Measurements from ENCODE around the gene ITPR1.
A peak's percentile ranks its signal among the peaks of the same experiment; 100 is the strongest.

Gene ITPR1

DNA sequence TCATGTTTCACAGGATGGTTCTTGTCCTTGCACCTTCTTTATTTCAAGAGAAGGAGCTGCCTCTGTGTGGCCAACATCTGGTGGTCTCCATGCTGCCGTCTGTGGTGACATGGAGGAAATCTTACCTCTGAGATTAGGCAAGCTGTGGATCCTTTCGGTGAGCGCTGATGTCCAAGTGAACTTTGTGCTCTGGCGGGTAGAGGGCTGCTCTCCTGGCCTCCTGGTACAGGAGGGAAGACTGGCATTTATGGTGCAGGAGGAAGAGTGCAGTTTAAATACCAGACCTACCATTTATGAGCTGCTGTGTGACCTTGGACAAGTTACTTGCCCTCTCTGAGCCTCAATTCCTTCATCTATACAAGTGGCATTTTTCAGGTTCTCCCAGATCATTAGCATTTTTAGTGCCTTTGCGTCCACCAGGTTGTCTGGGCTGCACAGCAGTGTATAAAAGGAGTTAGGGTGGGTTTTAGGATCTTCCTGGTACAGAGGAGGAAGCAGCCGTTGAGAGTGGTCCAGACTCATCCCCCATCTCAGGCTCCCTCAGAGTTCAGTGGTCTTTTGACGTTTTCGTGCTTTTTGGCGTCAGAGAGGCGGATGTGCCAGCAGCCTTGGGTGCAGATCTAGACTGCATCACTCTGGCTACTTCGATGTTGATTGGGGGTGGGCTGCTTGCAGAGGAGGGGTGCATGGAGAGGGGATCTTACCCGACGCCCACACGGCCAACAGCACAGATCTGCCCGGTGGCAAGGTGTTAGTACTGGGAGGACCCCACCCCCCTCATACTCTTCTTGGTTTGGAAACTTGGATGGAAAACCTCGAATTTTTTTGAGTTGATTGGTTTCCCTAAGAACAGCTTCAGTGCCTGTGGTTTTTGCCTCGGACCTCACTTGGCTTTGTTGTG is 162.2 kb downstream of the ITPR1 start:
- DNase-seq, result no peak

DNA sequence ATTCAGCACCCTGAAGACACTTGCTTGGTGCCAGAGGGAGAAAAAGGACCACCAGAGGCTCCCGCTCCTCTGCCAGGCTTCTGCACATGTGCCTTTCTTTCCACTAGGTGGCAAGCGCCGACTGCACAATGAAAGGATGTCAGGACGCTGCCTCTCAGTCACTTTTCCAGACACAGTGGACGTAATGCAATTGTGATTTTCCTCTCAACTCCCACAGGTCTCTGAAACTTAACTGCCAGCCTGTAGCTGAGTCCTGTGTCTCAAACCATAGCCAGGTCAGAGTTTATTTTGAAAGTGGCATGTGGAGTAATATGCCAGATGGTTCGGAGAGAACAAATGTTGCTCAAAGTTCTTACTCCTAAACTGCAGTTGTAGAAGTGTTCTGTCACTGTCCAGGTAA is 162.9 kb downstream of the ITPR1 start:
- DNase-seq, result peak; percentile 54

DNA sequence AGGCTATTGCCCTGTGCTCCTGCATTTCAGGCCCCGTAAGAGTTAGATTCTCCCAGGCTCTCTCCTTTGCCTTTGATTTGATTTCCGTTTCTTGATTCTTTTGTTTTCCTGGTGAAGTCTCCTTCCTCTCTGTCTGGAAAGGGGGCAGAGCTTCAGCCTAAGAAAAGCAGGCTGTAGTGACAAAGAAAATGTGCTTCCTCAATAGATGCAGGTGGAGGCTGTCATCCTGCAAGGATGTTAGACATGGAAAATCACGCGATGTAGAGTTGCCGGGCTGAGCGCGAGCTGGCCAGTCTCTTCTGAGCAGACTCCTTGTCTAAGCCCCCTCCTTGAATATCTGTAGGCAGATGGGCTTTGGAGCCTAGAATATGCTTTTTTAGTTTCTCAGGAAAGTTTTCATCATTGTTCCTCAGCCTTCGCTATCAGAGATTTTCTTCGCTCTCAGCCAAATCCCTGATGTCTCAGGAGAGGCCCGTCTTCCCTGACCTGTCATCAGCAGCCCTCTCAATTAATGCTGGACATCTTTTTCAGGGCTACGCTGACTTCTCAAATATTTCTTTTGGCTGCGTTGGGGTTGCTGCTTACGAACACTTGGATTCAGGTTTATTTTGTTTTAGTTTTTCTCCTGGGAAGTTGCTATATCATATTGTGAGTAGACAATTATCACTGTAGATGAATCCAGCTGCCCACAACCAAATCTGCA is 163.6 kb downstream of the ITPR1 start:
- no peak for DNase-seq

DNA sequence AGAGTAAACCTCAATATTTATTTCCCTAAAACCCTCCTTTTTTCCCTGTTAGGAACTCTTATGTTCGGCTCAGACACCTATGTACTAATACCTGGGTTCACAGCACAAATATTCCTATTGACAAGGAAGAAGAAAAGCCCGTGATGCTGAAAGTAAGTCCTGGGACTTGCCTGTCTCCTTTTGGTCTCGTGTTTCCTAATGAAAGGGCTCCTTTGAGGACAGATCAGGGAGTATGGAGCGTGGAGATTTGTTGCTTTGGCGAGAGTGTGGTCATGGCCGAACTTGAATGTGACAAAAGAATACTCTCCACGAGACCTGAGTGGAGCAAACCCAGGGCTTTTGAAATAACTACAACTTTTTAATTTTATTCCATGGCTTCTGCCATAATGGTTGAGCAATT is 167.8 kb downstream of the ITPR1 start:
- DNase-seq, result no peak

DNA sequence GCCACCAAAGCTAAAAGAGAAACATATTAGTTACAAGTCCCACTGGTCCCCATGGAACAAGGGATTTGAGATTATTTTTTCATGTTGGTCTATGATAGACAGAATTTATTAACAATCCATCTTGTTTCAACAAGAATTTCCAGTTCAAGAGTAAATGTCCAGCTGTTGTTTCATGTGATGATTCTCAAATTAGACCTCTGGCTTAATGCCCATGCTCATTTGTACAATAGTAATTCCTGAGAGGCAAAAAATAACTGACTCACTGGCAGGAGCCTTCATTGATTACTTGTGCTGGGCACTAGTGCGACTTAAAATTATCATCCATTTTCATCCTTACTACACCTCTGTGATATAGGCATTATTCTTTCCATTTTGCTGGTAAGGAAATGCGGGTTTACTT is 171.3 kb downstream of the ITPR1 start:
- DNase-seq, result no peak

DNA sequence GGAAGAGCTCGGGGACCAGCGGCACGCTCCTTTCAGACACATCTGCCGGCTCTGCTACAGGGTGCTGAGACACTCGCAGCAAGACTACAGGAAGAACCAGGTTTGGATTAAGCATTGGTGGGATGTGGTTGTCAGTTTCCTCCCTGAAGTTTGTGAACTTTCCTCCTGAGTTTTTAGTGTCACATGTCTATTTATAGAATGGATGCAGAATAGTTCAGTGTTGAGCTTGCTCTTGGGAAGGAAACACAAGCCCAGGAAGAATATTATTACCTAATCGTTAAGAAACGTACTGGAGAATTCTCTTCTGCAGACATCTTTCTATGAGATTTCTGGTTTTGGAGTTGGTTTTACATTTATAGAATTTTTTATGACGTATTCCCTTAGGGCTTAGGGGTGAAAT is 172.0 kb downstream of the ITPR1 start:
- no peak for DNase-seq

DNA sequence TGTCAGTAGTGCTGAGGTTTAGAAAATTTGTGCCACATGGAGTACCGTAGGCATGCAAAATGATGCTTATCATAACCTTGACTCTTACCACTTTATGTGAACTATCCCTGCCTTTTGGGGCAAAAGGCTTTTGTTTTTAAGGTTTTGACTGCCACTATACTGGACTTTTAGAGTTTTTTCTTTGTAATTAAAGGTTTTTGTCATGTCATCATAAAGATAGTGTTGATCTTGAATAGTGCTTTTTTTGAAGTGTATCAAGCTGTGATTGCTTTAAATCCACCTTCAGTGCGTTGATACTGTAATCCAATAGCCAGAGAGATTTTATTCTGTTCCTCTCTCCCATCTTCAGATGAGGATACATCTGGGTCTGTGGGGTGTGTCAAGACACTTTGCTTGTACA is 172.9 kb downstream of the ITPR1 start:
- no peak for DNase-seq

DNA sequence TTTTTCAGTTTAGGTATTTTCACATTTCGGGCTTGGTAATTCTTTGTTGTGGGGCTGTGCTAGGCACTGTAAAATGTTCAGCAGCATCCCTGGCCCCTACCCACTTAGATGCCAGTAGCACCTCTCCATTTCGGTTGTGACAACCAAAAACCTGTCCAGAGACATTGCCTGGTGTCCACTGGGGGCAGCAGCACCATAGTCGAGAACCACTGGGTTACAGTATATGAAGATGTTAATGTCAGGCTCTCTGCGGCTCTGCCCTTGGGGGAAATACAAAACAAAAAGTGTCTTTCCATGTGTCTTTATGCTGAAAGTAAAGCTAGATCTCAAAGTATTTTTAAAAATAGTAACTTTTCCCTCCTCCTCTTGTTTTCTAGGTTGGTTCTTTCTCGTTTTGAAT is 177.2 kb downstream of the ITPR1 start:
- DNase-seq, result no peak

DNA sequence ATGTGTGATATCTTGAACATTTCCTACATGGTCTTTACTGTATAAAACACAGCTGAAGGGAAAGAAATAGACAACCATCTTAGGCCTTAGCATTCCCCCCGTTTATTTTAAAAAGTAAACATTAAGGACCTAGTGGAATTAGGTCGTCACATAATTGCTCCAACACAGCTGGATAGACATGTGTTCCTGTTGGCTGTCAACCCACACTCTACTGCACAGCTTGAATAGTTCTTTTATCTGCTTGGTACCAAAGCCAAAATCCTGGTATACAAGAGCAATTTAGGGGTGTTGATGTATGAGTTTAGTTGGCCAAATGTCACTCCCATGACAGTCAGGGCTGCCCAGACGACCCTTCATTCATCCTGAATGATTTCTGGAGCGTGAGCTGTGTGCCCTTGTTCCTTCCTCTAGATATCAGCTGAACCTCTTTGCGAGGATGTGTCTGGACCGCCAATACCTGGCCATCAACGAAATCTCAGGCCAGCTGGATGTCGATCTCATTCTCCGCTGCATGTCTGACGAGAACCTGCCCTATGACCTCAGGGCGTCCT is 179.7 kb downstream of the ITPR1 start:
- DNase-seq, result no peak

DNA sequence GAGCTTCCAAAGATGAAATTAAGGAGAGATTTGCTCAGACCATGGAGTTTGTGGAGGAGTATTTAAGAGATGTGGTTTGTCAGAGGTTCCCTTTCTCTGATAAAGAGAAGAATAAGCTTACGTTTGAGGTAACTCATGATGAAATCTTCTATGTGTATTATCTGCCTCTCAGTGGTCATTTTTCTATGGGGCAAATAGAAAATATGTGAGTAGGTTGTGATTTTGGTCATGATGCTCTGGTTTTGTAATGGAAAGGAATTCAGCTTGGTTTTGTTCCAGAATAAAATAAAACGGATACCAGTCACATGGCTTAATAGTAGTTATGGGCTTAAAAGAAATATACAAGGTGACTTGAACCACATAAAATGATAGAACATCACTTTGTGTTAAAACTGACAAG is 181.1 kb downstream of the ITPR1 start:
- DNase-seq, result no peak

DNA sequence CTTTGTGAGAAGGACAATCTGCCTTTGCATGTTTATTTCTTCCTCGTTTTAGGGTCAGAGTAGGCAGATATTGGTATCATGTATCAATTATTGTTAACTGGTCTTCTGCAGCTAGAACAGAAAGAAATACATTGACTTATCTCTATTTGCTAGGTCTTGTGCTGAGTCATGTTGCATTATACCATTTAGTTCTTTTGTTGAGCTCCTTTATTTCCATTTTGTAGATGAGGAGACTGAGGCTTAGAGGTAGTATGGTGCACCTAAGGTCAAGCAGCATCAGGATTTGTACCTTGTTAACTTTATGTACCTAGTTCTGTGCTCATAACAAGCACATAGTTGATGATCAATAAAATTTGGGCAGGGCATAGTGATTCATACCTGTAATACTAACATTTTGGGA is 182.6 kb downstream of the ITPR1 start:
- no peak for DNase-seq

DNA sequence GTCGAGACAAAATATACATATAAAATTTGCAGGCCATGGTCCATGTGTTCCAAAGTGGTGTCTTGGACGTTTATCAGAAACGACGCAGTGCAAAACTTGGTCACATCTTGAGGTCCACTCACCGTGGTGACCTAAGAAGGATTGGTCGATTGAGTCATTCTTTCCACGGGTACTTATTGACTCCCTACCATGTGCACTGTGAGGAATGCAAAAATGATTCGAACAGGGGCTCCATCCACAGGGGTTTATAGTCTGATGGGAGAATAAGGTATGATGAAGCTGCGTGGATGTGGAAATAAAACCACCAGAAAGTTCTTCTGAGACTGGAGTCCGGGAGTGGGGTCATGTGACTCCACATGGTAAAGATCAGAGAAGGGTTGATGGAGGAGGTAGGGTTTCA is 185.2 kb downstream of the ITPR1 start:
- no peak for DNase-seq

DNA sequence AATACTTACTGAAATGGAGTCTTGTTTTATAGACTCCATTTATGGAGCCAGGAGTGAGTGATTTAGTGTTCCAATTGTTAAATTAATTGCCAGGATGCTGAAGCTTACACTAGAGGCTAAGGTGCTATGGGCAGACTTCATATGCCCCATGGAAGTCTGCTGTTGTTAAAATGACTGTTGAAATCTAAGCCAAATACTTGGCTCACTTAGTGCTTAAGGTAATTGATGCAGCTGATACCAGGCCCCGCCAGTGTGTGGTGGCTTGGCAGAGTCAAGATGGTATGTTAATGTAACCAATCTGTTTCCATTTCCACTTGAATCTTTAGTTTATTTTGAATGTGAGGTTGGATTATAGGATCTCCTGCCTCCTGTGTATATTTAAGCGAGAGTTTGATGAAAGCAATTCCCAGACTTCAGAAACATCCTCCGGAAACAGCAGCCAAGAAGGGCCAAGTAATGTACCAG is 187.1 kb downstream of the ITPR1 start:
- no peak for DNase-seq

DNA sequence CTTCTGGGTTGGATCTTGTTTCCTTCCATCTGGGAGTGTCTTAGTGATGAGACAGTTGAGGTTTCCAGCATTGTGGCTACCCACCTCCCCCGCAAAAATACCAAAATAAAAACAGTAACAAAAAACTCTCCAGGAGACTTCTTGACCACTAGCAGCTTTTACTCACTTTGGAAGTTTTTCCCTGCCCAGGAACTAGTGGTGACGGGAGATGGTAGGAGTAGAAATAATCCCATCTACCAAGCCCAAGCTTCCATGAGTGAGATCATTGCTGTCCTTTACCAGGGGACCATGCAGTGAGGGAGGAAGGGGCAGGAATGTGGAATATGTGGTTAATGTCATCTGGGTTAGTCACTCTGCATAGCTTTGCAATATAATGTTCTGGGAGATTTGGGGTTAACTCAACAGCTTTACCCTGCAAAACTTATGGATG is 187.7 kb downstream of the ITPR1 start:
- DNase-seq, result no peak

DNA sequence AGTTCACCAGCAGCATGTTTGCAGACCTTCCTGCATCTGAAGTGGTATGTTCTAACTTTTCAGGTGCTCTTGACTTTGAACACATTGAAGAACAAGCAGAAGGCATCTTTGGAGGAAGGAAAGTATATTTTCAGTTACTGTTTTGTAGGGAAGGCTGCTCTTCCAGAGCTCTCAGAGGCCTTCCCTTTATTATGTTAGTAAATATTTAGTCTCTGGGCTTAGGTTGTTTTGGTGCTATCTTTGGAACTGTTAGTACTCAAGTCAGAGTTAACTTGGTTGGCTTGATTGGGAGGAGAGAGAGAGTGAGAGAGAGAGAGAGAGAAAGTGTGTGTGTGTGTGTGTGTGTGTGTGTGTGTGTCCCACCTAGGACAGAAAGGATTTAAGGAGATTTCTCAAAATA is 188.2 kb downstream of the ITPR1 start:
- DNase-seq, result no peak

DNA sequence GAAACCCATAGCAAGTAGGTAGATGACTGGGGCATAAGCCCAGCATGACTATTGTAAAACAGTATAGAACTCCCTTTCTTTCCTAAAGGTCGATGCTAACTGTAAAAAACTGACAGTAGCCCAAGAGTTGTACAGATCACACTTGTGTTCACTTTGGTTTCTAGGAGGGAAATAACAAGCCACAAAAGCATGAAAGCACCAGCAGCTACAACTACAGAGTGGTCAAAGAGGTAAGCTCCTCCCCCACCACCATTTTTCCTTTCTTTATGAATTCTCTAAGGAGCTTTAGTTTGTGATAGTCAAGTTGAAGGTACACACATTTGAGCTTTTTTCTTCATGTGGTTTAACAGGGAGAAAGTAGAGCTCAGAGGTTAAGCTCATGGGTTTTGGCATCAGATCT is 191.0 kb downstream of the ITPR1 start:
- no peak for DNase-seq

DNA sequence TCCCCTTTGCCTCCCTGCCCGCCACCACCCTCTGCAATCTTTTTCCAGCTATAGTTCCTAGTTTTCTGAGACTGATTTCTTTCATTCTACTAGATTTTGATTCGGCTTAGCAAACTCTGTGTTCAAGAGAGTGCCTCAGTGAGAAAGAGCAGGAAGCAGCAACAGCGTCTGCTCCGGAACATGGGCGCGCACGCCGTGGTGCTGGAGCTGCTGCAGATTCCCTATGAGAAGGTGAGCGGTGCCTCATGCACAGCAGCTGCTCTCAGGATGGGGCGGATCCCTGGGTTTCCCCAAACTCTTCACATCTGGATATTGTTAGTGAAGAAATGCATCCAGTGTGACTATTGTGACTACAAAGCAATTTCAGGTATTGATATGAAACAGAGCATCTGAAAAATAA is 191.8 kb downstream of the ITPR1 start:
- DNase-seq, result no peak

DNA sequence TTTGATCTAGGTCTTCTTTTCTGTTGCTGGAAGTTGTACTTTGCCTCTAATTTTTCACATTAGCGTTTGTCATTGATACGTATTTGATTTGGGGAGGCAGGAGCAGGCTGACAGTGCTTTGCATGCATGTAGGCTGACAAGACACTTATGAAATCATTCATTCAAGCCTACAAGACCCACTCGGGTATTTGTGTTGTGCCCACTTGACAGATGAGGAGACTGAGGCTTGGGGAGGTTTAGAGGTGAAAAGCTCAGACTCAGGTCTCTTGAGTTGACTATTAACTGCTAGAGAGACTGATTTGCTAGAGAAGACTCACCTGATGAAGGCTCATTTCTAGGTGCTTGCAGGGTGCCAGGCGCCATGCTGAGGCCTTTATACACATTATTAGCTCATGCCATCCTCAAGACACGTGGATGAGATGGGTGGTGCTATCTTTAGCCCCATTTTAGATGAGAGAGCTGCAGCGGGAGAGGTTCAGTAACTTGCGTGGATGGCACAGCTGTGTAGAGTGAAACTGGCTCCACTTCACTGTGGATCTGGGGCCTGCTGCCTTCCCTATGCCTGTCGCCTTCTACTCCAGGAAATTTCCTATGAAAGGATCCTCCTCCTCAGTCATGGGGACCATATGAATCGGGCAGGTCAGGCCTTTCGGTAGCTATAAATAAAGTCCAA is 192.7 kb downstream of the ITPR1 start:
- DNase-seq, result no peak

DNA sequence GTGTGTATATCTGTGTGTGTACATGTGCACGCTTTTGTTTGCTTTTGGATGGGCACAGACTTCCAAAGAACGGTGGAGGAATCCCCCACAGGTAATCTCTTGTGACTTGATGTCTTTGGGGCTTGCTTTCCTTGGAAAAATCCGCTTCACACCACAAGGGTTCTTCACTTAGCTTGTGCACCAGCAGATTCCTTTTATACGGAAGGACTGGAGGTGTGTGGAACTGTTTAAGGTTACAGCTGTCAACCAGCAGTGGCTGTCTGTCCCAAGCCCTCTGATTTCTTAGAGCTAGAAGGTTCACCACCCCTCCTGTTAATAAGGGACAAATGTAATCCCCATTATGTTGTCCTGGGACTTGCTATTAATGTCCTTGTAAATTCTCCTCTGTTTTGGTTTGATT is 193.5 kb downstream of the ITPR1 start:
- no peak for DNase-seq

DNA sequence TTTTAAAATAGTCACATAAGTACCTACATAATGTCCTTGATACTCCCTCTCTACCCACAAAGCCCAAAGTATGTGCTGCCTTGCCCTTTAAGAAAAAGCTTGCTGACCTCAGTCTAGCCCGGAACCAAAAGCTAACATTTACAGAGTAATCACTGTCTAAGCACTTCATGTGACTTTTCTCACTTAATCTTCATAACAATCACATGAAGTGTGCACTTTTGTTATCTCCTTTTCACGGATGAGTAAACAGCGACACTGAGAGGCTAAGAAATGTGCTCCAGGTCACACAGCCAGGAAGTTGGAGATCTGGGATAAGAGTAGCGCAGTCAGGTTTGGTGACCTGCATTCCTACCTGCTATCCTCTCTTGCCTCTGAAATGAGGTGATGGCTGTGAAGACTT is 194.0 kb downstream of the ITPR1 start:
- DNase-seq, result no peak

DNA sequence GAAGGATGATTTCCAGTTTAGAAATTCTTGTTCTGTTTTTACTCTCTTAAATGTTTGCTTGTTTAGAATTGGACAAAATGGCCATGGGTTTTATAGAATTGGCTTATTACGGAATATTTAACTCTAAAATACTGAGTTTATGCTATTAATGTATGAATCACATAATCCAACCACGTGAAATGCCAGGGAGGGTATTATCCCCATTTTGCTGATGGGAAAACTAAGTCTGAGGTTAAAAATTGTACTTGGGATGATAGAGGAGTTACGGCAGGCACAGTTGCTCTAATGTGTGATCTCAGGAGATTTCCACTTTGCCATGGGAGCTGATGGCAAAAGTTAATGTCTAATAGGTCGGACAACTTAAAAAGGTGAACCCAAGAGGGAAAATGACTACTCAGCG is 194.4 kb downstream of the ITPR1 start:
- no peak for DNase-seq

DNA sequence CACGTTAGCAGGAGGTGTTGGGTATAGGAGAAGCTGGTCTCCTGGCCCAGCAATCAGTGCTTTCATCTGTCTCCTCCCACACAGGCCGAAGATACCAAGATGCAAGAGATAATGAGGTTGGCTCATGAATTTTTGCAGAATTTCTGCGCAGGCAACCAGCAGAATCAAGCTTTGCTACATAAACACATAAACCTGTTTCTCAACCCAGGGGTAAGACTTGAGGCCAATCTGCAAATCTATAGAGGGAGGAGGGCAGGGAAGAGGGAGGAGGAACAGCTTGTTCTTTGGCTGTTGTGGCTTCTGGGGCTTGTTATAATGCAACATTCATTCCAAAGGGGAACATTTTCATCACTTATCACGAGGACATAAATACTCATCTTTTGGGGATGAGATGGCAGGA is 195.3 kb downstream of the ITPR1 start:
- no peak for DNase-seq

DNA sequence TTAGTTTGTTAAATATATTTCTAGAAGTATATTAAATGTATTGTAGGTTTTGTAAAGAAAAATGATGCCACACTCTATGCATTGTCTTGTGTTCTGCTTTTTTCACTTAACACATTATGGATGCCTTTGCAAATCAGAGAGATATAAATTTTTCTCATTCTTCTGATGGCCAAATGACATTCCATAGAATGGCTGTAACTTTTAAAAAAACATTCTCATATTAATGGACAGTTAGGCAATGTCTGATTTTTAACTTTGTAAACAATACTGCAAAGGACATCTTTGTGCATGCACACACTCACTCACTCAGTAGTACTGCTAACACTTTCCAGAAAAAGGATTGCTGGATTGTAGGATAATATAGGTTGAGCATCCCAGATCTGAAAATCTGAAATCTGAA is 195.9 kb downstream of the ITPR1 start:
- DNase-seq, result no peak

DNA sequence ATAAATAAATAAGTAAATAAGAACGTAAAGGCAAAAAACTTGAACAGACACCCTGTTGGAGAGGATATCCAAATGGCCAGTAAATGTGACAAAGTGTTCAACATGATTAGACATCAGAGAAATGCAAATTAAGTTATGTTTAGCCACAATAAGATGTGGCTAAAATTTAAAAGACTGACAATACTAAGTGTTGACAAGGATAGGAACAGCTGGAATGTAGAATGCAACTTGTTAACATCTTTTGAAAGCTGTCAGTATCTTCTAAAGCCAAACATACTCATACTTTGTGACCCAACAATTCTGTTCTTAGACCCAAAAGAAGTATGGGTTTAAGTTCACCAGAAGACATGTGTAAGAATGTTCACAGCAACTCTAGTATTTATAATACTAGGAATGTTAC is 197.1 kb downstream of the ITPR1 start:
- no peak for DNase-seq
